ENCODE results near the gene KCNIP4. TPM values are rescaled to one million over a fixed set of nuclear protein-coding genes. Genes with fewer than 3 reads are reported as not detected.
A peak's percentile ranks its signal among the peaks of the same experiment; 100 is the strongest.

Gene KCNIP4
- total and polyA plus RNA-seq, 11 donors = 0.19 TPM; not detected in 10

DNA sequence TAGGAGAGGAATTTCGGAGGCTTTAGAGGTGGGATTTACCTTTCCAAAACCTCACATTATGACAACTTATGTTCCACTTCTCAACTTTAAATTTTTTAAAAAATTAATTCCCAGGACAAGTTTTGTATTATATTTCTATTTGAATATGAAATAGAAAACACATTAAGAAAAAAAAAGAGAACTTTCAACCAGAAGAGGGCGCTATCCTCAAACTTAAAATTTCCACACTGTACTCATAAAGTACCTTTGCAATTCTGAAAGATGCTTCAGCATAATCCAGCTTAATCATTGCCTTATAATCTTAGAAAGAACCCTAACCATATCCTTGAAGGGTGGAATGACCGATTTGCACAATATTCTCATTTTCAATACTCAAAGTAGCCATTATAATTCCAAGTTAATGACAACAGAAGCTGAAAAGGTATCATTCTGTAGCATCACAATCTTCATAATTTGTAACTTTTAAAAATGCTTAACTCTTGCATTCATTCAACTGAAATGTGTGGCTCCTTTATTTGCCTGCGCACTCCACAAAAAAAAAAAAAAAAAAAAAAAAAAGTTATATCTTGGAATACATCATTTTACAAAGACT is 158.0 kb downstream of the KCNIP4 start:
- H3K27me3 ChIP-seq = no peaks in the 10 kb centered on the region
- WGBS, 4 donors = 31 to 36% (median 34%) methylated on average over 4 of the region's 4 CpGs

DNA sequence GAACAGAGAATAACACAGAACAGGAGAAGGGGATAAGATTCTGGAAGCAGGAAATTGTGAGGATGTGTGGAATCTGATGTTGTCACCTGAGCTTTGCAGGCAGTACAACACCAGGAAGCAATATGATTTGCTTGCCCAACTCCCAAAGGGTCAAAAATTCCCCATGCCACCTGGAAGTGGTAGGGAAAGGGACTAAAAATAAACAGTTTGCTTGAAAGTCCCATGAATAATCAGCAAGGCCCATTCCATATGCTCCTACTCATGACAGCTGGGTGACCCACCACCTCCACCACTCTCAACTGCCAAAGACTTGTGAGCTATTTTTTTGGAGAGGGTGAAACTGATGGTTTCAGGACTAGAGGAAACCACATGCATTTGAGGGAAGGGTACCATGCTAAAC is 168.4 kb downstream of the KCNIP4 start:
- no peak for TF ChIP-seq POLR2A (IDR thresholded peaks at IDR 0.05)
- TF ChIP-seq, protein P1, sequence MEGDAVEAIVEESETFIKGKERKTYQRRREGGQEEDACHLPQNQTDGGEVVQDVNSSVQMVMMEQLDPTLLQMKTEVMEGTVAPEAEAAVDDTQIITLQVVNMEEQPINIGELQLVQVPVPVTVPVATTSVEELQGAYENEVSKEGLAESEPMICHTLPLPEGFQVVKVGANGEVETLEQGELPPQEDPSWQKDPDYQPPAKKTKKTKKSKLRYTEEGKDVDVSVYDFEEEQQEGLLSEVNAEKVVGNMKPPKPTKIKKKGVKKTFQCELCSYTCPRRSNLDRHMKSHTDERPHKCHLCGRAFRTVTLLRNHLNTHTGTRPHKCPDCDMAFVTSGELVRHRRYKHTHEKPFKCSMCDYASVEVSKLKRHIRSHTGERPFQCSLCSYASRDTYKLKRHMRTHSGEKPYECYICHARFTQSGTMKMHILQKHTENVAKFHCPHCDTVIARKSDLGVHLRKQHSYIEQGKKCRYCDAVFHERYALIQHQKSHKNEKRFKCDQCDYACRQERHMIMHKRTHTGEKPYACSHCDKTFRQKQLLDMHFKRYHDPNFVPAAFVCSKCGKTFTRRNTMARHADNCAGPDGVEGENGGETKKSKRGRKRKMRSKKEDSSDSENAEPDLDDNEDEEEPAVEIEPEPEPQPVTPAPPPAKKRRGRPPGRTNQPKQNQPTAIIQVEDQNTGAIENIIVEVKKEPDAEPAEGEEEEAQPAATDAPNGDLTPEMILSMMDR (IDR thresholded peaks at IDR 0.05) = no peak
- H3K4me1 ChIP-seq = no peaks in the 10 kb centered on the region
- DNase-seq (no peak), ATAC-seq (no peak)
- no peaks in the 10 kb centered on the region for H3K9me3 ChIP-seq
- no peak overlapping the region for H3K4me3 ChIP-seq
- H3K27ac ChIP-seq = no peak overlapping the region
- H3K36me3 ChIP-seq = no peaks in the 10 kb centered on the region
- H3K27me3 ChIP-seq = peaks cover 0 to 11% (median 0%) of the 10 kb centered on the region in 9 donors
- intact Hi-C loops (cut with DNase I) = no loop called here

More for the DNA sequence above, 158.0 kb downstream of the KCNIP4 start:
- intact Hi-C loops (cut with DNase I) = loop anchor here in 5 of 10 donors (2.0 to 5.0 kb wide), 3 partner anchors 598 to 902 kb away; partner anchors contain the start of gene GBA3 (in 2 of the 5)
- DNase-seq (no peak), ATAC-seq (no peak)
- TF ChIP-seq, protein P1 (IDR thresholded peaks at IDR 0.05) = peak; percentile 32 to 62 (median 50)
- TF ChIP-seq POLR2A (IDR thresholded peaks at IDR 0.05) = no peak
- no peaks in the 10 kb centered on the region for H3K36me3 ChIP-seq
- no peak overlapping the region for H3K4me3 ChIP-seq
- no peaks in the 10 kb centered on the region for H3K9me3 ChIP-seq
- no peaks in the 10 kb centered on the region for H3K4me1 ChIP-seq
- no peak overlapping the region for H3K27ac ChIP-seq

DNA sequence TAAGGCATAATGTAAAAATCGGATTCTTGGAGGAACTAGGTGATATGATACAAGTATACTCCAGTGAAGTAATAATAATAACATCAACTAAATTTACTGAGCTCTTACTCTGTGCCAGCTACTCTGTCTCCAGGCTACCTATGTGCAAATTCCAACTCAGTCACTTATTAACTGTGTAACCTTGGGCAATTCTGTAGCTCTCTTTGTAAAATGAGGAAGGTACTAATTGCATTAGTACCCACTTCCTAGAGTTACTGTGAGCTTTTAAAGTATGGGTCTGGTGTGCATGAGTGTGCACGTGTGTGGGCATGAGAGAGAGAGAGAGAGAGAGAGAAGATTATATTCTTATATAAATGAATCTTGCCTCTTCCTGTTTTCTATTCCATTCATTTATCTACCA is 169.9 kb downstream of the KCNIP4 start:
- no peaks in the 10 kb centered on the region for H3K36me3 ChIP-seq
- H3K27ac ChIP-seq = no peak overlapping the region
- TF ChIP-seq, protein P1 (IDR thresholded peaks at IDR 0.05) = no peak
- TF ChIP-seq POLR2A (IDR thresholded peaks at IDR 0.05) = no peak
- no peaks in the 10 kb centered on the region for H3K4me1 ChIP-seq
- DNase-seq (no peak), ATAC-seq (no peak)
- no peaks in the 10 kb centered on the region for H3K9me3 ChIP-seq
- intact Hi-C loops (cut with DNase I) = no loop called here
- H3K27me3 ChIP-seq = peaks cover 0 to 11% (median 0%) of the 10 kb centered on the region in 9 donors
- WGBS, 4 donors = 50 to 65% (median 58%) methylated on average over 2 of the region's 2 CpGs
- no peak overlapping the region for H3K4me3 ChIP-seq

DNA sequence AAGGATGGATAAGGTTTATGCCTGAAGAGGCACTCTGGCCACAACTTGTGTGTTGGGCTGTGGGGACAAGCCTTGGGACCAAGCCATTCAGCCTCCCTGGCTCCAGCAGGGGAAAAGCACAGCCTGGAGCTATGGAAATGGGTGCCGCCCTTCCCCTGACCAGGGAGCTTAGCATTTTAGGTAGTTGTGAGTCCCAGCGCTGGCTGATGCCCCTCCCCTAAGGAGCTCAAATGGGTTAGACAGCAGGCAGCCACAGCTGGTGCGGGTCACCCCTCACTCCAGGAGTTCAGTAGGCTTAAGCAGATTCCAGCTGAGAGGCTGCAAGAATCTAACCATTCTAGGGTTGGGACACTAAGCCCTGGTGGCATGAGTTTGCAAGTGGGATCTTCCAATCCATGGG is 172.9 kb downstream of the KCNIP4 start:
- H3K27me3 ChIP-seq = peaks cover 0 to 11% (median 0%) of the 10 kb centered on the region in 9 donors
- DNase-seq = no peak
- no peaks in the 10 kb centered on the region for H3K9me3 ChIP-seq
- no peak for ATAC-seq
- H3K27ac ChIP-seq = no peak overlapping the region
- intact Hi-C loops (cut with DNase I) = no loop called here
- no peaks in the 10 kb centered on the region for H3K4me1 ChIP-seq
- H3K36me3 ChIP-seq = no peaks in the 10 kb centered on the region
- WGBS, 4 donors = 83 to 92% (median 87%) methylated on average over 3 of the region's 3 CpGs
- no peak overlapping the region for H3K4me3 ChIP-seq
- TF ChIP-seq, protein P1 (IDR thresholded peaks at IDR 0.05) = no peak
- TF ChIP-seq POLR2A (IDR thresholded peaks at IDR 0.05) = no peak

All from heart left ventricle (tissue), 16 donors.